Natural killer cell (primary cell): ENCODE measurements around the gene PREX1. TPM values are rescaled to one million over a fixed set of nuclear protein-coding genes. Genes with fewer than 3 reads are reported as not detected.

Experiments used
- ATAC-seq, 3 donors: fragments of 150-1000 bp in 2 of 3; fragments of 200-7000 bp in 1 of 3; cut with Tn5 transposase; 1 replicate in 1 of 3; 2 replicates in 2 of 3; pipeline ENCODE4 v1.10.0; 2021; ENCODE audit warnings: mild to moderate bottlenecking in 2 of 3, moderate library complexity in 2 of 3
- DNase-seq, 2 donors: peaks; one replicate each; pipeline versions ENCODE4 v3.0.0 to v3.0.0-alpha.2; 2013 to 2021; ENCODE audit warnings: mixed read lengths in 1 of 2
- H3K27ac ChIP-seq: one replicate; pipeline ENCODE4 v1.5.1; 2013; ENCODE audit warnings: mild to moderate bottlenecking, low read length
- H3K27me3 ChIP-seq: one replicate; pipeline ENCODE4 v1.6.1; 2013; ENCODE audit warnings: low read length; ENCODE audit not compliant: control insufficient read depth, insufficient read depth
- H3K36me3 ChIP-seq: one replicate; pipeline ENCODE4 v1.6.1; 2013; ENCODE audit warnings: low read length; ENCODE audit not compliant: control insufficient read depth, insufficient read depth
- H3K4me1 ChIP-seq: one replicate; pipeline ENCODE4 v1.6.1; 2013; ENCODE audit warnings: low read length; ENCODE audit not compliant: control insufficient read depth, insufficient read depth
- H3K4me3 ChIP-seq: one replicate; pipeline ENCODE4 v1.5.1; 2013; ENCODE audit warnings: low read length
- H3K9me3 ChIP-seq: one replicate; pipeline ENCODE4 v1.6.1; 2013; ENCODE audit warnings: low read length; ENCODE audit not compliant: control insufficient read depth, insufficient read depth
- H3K27ac Mint-ChIP-seq, 2 donors: one replicate each; pipeline ENCODE4 v1.8.0; 2022; ENCODE audit warnings: mild to moderate bottlenecking in 2 of 2, mixed read lengths in 2 of 2, moderate library complexity in 1 of 2
- H3K27me3 Mint-ChIP-seq, 2 donors: one replicate each; pipeline ENCODE4 v1.8.0; 2022; ENCODE audit warnings: low read depth in 2 of 2, mixed read lengths in 2 of 2
- H3K36me3 Mint-ChIP-seq: one replicate; pipeline ENCODE4 v1.8.0; 2022; ENCODE audit warnings: mixed read lengths
- H3K4me1 Mint-ChIP-seq, 2 donors: one replicate each; pipeline ENCODE4 v1.8.0; 2022; ENCODE audit warnings: mixed read lengths in 2 of 2
- H3K4me3 Mint-ChIP-seq: one replicate; pipeline ENCODE4 v1.8.0; 2022; ENCODE audit warnings: mild to moderate bottlenecking, moderate library complexity, mixed read lengths
- H3K9me3 Mint-ChIP-seq, 2 donors: one replicate each; pipeline ENCODE4 v1.8.0; 2022; ENCODE audit warnings: mixed read lengths in 2 of 2
- CTCF ChIP-seq: fragments of 200-600 bp; IDR thresholded peaks from one replicate; pipeline ENCODE4 v1.8.0; 2022; ENCODE audit warnings: antibody characterized with exemption
- WGBS: methylation state at CpG from one replicate; pipeline ENCODE4 v1.1.7; 2013; ENCODE audit warnings: missing lambda C conversion rate; ENCODE audit not compliant: insufficient coverage; 5-methylcytosine and 5-hydroxymethylcytosine counted together
- intact Hi-C: fragments of 100-400 bp; cut with micrococcal nuclease; formaldehyde crosslinking; loops from one replicate; pipeline ENCODE4 v1.14.2; 2022
- total RNA-seq, 4 donors: library from RNA; stranded (reverse); fragments of 120-200 nt in 1 of 4; gene quantifications; one replicate each; pipeline versions ENCODE4 v1.2.3 to v1.2.4, GENCODE V29; 2013 to 2022

The PREX1 gene
- total RNA-seq, 3 donors from 2014 or later (not counting 1 experiment from before 2014, with no cell fraction given), result 382 to 392 (median 389) TPM

- peaks cover 7% of the 10 kb centered on the region for H3K36me3 Mint-ChIP-seq
These were observed 102.2 kb downstream of the PREX1 start for GRCh38 chr20:48725555-48725991.

GRCh38 chr20:48724891-48725554 lies 102.8 kb downstream of the PREX1 start:
- DNase-seq (no peak), ATAC-seq (no peak)
- intact Hi-C loops, result no loop called here
- Mint-ChIP-seq H3K27me3 (no peaks in the 10 kb centered on the region), H3K4me3 (peak overlapping the region; percentile 66), H3K9me3 (no peaks in the 10 kb centered on the region), H3K36me3 (peaks cover 7% of the 10 kb centered on the region), H3K4me1 (peaks cover 92 to 99% of the 10 kb centered on the region in 2 donors), H3K27ac (peak overlapping the region; percentile 91 to 95)
- H3K27me3 ChIP-seq, result no peaks in the 10 kb centered on the region
- H3K4me1 ChIP-seq, result peaks cover 94% of the 10 kb centered on the region
- peaks cover 48% of the 10 kb centered on the region for H3K36me3 ChIP-seq
- peak overlapping the region; percentile 74 for H3K27ac ChIP-seq
- no peaks in the 10 kb centered on the region for H3K9me3 ChIP-seq
- H3K4me3 ChIP-seq, result no peak overlapping the region
- WGBS, result 95% methylated on average over 11 of the region's 11 CpGs
- TF ChIP-seq CTCF, result no peak

More at GRCh38 chr20:48725555-48725991, 102.2 kb downstream of the PREX1 start:
- Mint-ChIP-seq H3K4me3 (peak overlapping the region; percentile 37), H3K27me3 (no peaks in the 10 kb centered on the region), H3K9me3 (no peaks in the 10 kb centered on the region), H3K27ac (peak overlapping the region; percentile 67 to 91), H3K4me1 (peaks cover 92 to 99% of the 10 kb centered on the region in 2 donors)
- H3K36me3 ChIP-seq, result peaks cover 52% of the 10 kb centered on the region
- DNase-seq (no peak), ATAC-seq (no peak)
- no peaks in the 10 kb centered on the region for H3K9me3 ChIP-seq
- no peak overlapping the region for H3K27ac ChIP-seq
- no peak for TF ChIP-seq CTCF
- peaks cover 93% of the 10 kb centered on the region for H3K4me1 ChIP-seq
- H3K27me3 ChIP-seq, result no peaks in the 10 kb centered on the region
- H3K4me3 ChIP-seq, result no peak overlapping the region
- WGBS, result 83% methylated on average over 3 of the region's 3 CpGs
- intact Hi-C loops, result no loop called here

GRCh38 chr20:48724382-48724781 lies 103.4 kb downstream of the PREX1 start:
- Histone ChIP-seq H3K4me3 (no peak overlapping the region), H3K4me1 (peaks cover 94% of the 10 kb centered on the region), H3K9me3 (no peaks in the 10 kb centered on the region), H3K27ac (peak overlapping the region; percentile 74), H3K36me3 (peaks cover 46% of the 10 kb centered on the region), H3K27me3 (no peaks in the 10 kb centered on the region)
- Mint-ChIP-seq H3K4me1 (peaks cover 92 to 99% of the 10 kb centered on the region in 2 donors), H3K4me3 (peak overlapping the region; percentile 66), H3K27ac (peak overlapping the region; percentile 91 to 95), H3K9me3 (no peaks in the 10 kb centered on the region), H3K27me3 (no peaks in the 10 kb centered on the region), H3K36me3 (peaks cover 7% of the 10 kb centered on the region)
- 78% methylated on average over 5 of the region's 5 CpGs for whole genome bisulfite sequencing
- DNase-seq (no peak), ATAC-seq (no peak)
- TF ChIP-seq CTCF, result no peak
- intact Hi-C loops, result no loop called here
